RWPE2 (cell line): ENCODE results near the gene EPS15.
"Not testable (repeated sequence)": the region's sequence is repeated elsewhere in the genome, so short reads cannot be mapped to it uniquely, and the experiment has no call there.

ENCODE experiments used
- ATAC-seq: fragments of 200-7000 bp; cut with Tn5 transposase; 3 replicates; pipeline ENCODE4 v1.9.1; 2021; ENCODE audit warnings: low read depth
- DNase-seq: peaks from one replicate; pipeline ENCODE4 v3.0.0-alpha.2; 2020; ENCODE audit warnings: low spot score
- H3K27ac ChIP-seq: fragments of 450-650 bp; 2 replicates; pipeline ENCODE4 v1.5.1; 2017; ENCODE audit warnings: mild to moderate bottlenecking; ENCODE audit not compliant: poor library complexity, severe bottlenecking
- H3K27me3 ChIP-seq: fragments of 250-450 bp; sonication (Bioruptor Pico); 2 replicates; pipeline ENCODE4 v1.5.1; 2021; ENCODE audit warnings: mild to moderate bottlenecking, moderate library complexity; ENCODE audit not compliant: insufficient read depth, poor library complexity, severe bottlenecking
- H3K36me3 ChIP-seq: fragments of 250-450 bp; sonication (Bioruptor Pico); 2 replicates; pipeline ENCODE4 v1.5.1; 2020; ENCODE audit warnings: low read depth, mild to moderate bottlenecking, moderate library complexity
- H3K4me1 ChIP-seq: fragments of 250-450 bp; sonication (Bioruptor Pico); 2 replicates; pipeline ENCODE4 v1.5.1; 2021; ENCODE audit warnings: mild to moderate bottlenecking, moderate library complexity; ENCODE audit not compliant: insufficient read depth, poor library complexity, severe bottlenecking
- H3K4me3 ChIP-seq: fragments of 250-450 bp; sonication (Bioruptor Pico); 2 replicates; pipeline ENCODE4 v1.5.1; 2021; ENCODE audit warnings: mild to moderate bottlenecking, moderate library complexity; ENCODE audit not compliant: severe bottlenecking
- H3K9me3 ChIP-seq: fragments of 250-450 bp; sonication (Bioruptor Pico); 2 replicates; pipeline ENCODE4 v1.5.1; 2021; ENCODE audit warnings: mild to moderate bottlenecking, moderate library complexity; ENCODE audit not compliant: severe bottlenecking
- CTCF ChIP-seq: fragments of 450-650 bp; IDR thresholded peaks from one replicate; pipeline ENCODE4 v1.5.1; 2017; ENCODE audit warnings: mild to moderate bottlenecking, moderate library complexity; ENCODE audit not compliant: poor library complexity, severe bottlenecking

Gene EPS15

GRCh38 chr1:51504806-51505525 is 14.1 kb downstream of the EPS15 start:
- no peak overlapping the region for H3K27ac ChIP-seq
- H3K4me1 ChIP-seq = no peaks in the 10 kb centered on the region
- peaks cover 11% of the 10 kb centered on the region; the same call in 1 of the 2 replicates for H3K36me3 ChIP-seq
- DNase-seq = no peak
- no peak for TF ChIP-seq CTCF
- H3K9me3 ChIP-seq = no peaks in the 10 kb centered on the region
- no peak overlapping the region for H3K4me3 ChIP-seq
- no peak for ATAC-seq
- H3K27me3 ChIP-seq = no peaks in the 10 kb centered on the region

- H3K27ac ChIP-seq, DNase-seq, H3K4me3 ChIP-seq, H3K4me1 ChIP-seq, H3K27me3 ChIP-seq, H3K9me3 ChIP-seq, ATAC-seq: not testable (repeated sequence)
- H3K36me3 ChIP-seq = peaks cover 11% of the 10 kb centered on the region; the same call in 1 of the 2 replicates
Measured at GRCh38 chr1:51501218-51501630, 17.8 kb downstream of the EPS15 start.

GRCh38 chr1:51499694-51500093 is 19.4 kb downstream of the EPS15 start:
- no peak for DNase-seq
- TF ChIP-seq CTCF = no peak
- Histone ChIP-seq H3K36me3 (peaks cover 11% of the 10 kb centered on the region; the same call in 1 of the 2 replicates), H3K4me3 (no peak overlapping the region), H3K4me1 (no peaks in the 10 kb centered on the region), H3K27me3 (no peaks in the 10 kb centered on the region), H3K27ac (no peak overlapping the region), H3K9me3 (no peaks in the 10 kb centered on the region)
- no peak for ATAC-seq

GRCh38 chr1:51498924-51499323 is 20.1 kb downstream of the EPS15 start:
- H3K27ac ChIP-seq = no peak overlapping the region
- TF ChIP-seq CTCF = no peak
- H3K27me3 ChIP-seq = no peaks in the 10 kb centered on the region
- DNase-seq (no peak), ATAC-seq (no peak)
- H3K4me3 ChIP-seq = no peak overlapping the region
- no peaks in the 10 kb centered on the region for H3K9me3 ChIP-seq
- H3K4me1 ChIP-seq = no peaks in the 10 kb centered on the region
- peaks cover 5% of the 10 kb centered on the region; the same call in 1 of the 2 replicates for H3K36me3 ChIP-seq

GRCh38 chr1:51497340-51497739 is 21.7 kb downstream of the EPS15 start:
- Histone ChIP-seq H3K4me1 (peaks cover 4% of the 10 kb centered on the region), H3K4me3 (no peak overlapping the region), H3K36me3 (no peaks in the 10 kb centered on the region), H3K27ac (no peak overlapping the region), H3K9me3 (no peaks in the 10 kb centered on the region), H3K27me3 (no peaks in the 10 kb centered on the region)
- TF ChIP-seq CTCF = no peak
- no peak for ATAC-seq
- no peak for DNase-seq
